MCF 10A (cell line): ENCODE results near the gene FMNL2. TPM values are rescaled to one million over a fixed set of nuclear protein-coding genes. Genes with fewer than 3 reads are reported as not detected.

Source experiments
- BruUV-seq: library from RNA; stranded (reverse); fragments of 400-500 nt; replicated peaks from 2 replicates; lab custom pipeline; 2021; lab: Mats Ljungman, UMichigan
- CTCF ChIA-PET: fragments of 300-600 bp; sonication (Branson Sonifier 250); formaldehyde crosslinking; extraction: SDS; loops from one replicate; lab custom pipeline; 2021; ENCODE audit warnings: antibody characterized with exemption, inconsistent platforms; lab: Yijun Ruan, JAX
- POLR2A ChIA-PET: fragments of 300-600, 350-650 bp; sonication (Branson Sonifier 250); formaldehyde crosslinking; extraction: SDS; loops from one replicate; lab custom pipeline; 2020; ENCODE audit warnings: antibody characterized with exemption, inconsistent platforms; lab: Yijun Ruan, JAX
- DNase-seq: peaks from one replicate; pipeline ENCODE4 v3.0.0-alpha.2; 2018; ENCODE audit not compliant: unreplicated experiment
- H3K27ac Mint-ChIP-seq: one replicate; pipeline ENCODE4 v1.8.0; 2022; ENCODE audit warnings: mild to moderate bottlenecking, low read depth, mixed read lengths; ENCODE audit not compliant: unreplicated experiment
- H3K27me3 Mint-ChIP-seq: one replicate; pipeline ENCODE4 v1.8.0; 2022; ENCODE audit warnings: mixed read lengths; ENCODE audit not compliant: insufficient read depth, unreplicated experiment
- H3K36me3 Mint-ChIP-seq: one replicate; pipeline ENCODE4 v1.8.0; 2022; ENCODE audit warnings: mild to moderate bottlenecking, moderate library complexity, mixed read lengths; ENCODE audit not compliant: insufficient read depth, unreplicated experiment
- H3K4me1 Mint-ChIP-seq: one replicate; pipeline ENCODE4 v1.8.0; 2022; ENCODE audit warnings: mixed read lengths; ENCODE audit not compliant: insufficient read depth, unreplicated experiment
- H3K4me3 Mint-ChIP-seq: one replicate; pipeline ENCODE4 v1.8.0; 2022; ENCODE audit warnings: mild to moderate bottlenecking, moderate library complexity, mixed read lengths; ENCODE audit not compliant: unreplicated experiment
- H3K9me3 Mint-ChIP-seq: one replicate; pipeline ENCODE4 v1.8.0; 2022; ENCODE audit warnings: mixed read lengths; ENCODE audit not compliant: unreplicated experiment
- CTCF ChIP-seq: fragments of 200-600 bp; IDR thresholded peaks from one replicate; pipeline ENCODE4 v1.8.0; 2022; ENCODE audit warnings: antibody characterized with exemption, mild to moderate bottlenecking; ENCODE audit not compliant: unreplicated experiment
- intact Hi-C: fragments of 100-400 bp; cut with micrococcal nuclease; formaldehyde crosslinking; loops from 2 replicates; pipeline ENCODE4 v1.14.1; 2022
- total RNA-seq: library from RNA; stranded (reverse); gene quantifications from 2 replicates; pipeline ENCODE4 v1.2.3, GENCODE V29; 2022

Gene FMNL2
- total RNA-seq, 1 experiment from 2014 or later, result 76.5 TPM

- POLR2A ChIA-PET, result no interaction called here
- intact Hi-C loops, result no loop called here
- no TSS peak for BruUV-seq
- peaks cover 18% of the 10 kb centered on the region for H3K4me1 Mint-ChIP-seq
- no peak overlapping the region for H3K27ac Mint-ChIP-seq
- H3K4me3 Mint-ChIP-seq, result no peak overlapping the region
- DNase-seq, result no peak
- CTCF ChIA-PET, result interaction anchor here (0.9 kb wide), 1 partner anchor 12 kb away, joined by 3 read pairs; no protein-coding TSS in a partner anchor
- H3K27me3 Mint-ChIP-seq, result no peaks in the 10 kb centered on the region
- no peaks in the 10 kb centered on the region for H3K9me3 Mint-ChIP-seq
- TF ChIP-seq CTCF, result no peak
- H3K36me3 Mint-ChIP-seq, result peaks cover 7% of the 10 kb centered on the region
Measured at GRCh38 chr2:152452256-152452973, 117.4 kb downstream of the FMNL2 start.

- H3K9me3 Mint-ChIP-seq, result no peaks in the 10 kb centered on the region
- no TSS peak for BruUV-seq
- no peak for TF ChIP-seq CTCF
- no peaks in the 10 kb centered on the region for H3K27me3 Mint-ChIP-seq
- ChIA-PET POLR2A (interaction anchor here (1.2 to 1.6 kb wide), 4 partner anchors 17 to 117 kb away, joined by 3 to 5 read pairs (median 4); no protein-coding TSS in a partner anchor), CTCF (interaction anchor here (0.6 to 2.2 kb wide), 2 partner anchors 15 to 455 kb away, joined by 3 to 11 read pairs; no protein-coding TSS in a partner anchor)
- peaks cover 16% of the 10 kb centered on the region for H3K4me1 Mint-ChIP-seq
- H3K36me3 Mint-ChIP-seq, result peaks cover 10% of the 10 kb centered on the region
- DNase-seq, result no peak
- no peak overlapping the region for H3K27ac Mint-ChIP-seq
- no peak overlapping the region for H3K4me3 Mint-ChIP-seq
- intact Hi-C loops, result no loop called here
Measured at GRCh38 chr2:152453129-152453911, 118.3 kb downstream of the FMNL2 start.

- Mint-ChIP-seq H3K27ac (no peak overlapping the region), H3K27me3 (no peaks in the 10 kb centered on the region), H3K9me3 (no peaks in the 10 kb centered on the region), H3K4me1 (peaks cover 21% of the 10 kb centered on the region), H3K36me3 (peaks cover 13% of the 10 kb centered on the region), H3K4me3 (no peak overlapping the region)
- POLR2A ChIA-PET, result interaction anchor here (0.7 to 2.6 kb wide), 8 partner anchors 8 to 118 kb away, joined by 3 to 23 read pairs (median 4); no protein-coding TSS in a partner anchor
- CTCF ChIA-PET, result interaction anchor here (1.2 to 2.2 kb wide), 5 partner anchors 9 to 182 kb away, joined by 3 to 11 read pairs (median 5); no protein-coding TSS in a partner anchor
- no peak for TF ChIP-seq CTCF
- no peak for DNase-seq
- intact Hi-C loops, result no loop called here
- BruUV-seq, result no TSS peak
Measured at GRCh38 chr2:152454371-152454770, 119.4 kb downstream of the FMNL2 start.

GRCh38 chr2:152454960-152455359 is 120.0 kb downstream of the FMNL2 start:
- peaks cover 21% of the 10 kb centered on the region for H3K4me1 Mint-ChIP-seq
- POLR2A ChIA-PET, result interaction anchor here (0.7 to 2.6 kb wide), 8 partner anchors 9 to 119 kb away, joined by 3 to 23 read pairs (median 4); no protein-coding TSS in a partner anchor
- no peak for TF ChIP-seq CTCF
- peaks cover 13% of the 10 kb centered on the region for H3K36me3 Mint-ChIP-seq
- H3K27ac Mint-ChIP-seq, result no peak overlapping the region
- intact Hi-C loops, result no loop called here
- no peak overlapping the region for H3K4me3 Mint-ChIP-seq
- BruUV-seq, result no TSS peak
- DNase-seq, result no peak
- H3K9me3 Mint-ChIP-seq, result no peaks in the 10 kb centered on the region
- CTCF ChIA-PET, result interaction anchor here (1.2 to 2.2 kb wide), 6 partner anchors 10 to 181 kb away, joined by 3 to 11 read pairs (median 4); no protein-coding TSS in a partner anchor
- H3K27me3 Mint-ChIP-seq, result no peaks in the 10 kb centered on the region
